Aorta (tissue), 4 donors: ENCODE data around the gene SOX8. TPM values are rescaled to one million over a fixed set of nuclear protein-coding genes. Genes with fewer than 3 reads are reported as not detected.

Experiments
- polyA plus RNA-seq, 2 donors: library from polyadenylated mRNA; stranded (reverse); fragments of 200-250 nt; gene quantifications; one replicate each; pipeline ENCODE4 v1.2.3, GENCODE V29; 2013
- total RNA-seq, 2 donors: library from RNA; stranded (reverse); fragmentation: NEBNext Ultra II Directional; extraction: Animal tissue kit (Norgen Biotek cat#: 25700); gene quantifications; one replicate each; pipeline ENCODE4 v1.2.1, GENCODE V29; 2021
- donor health status: healthy with polysubstance abuse.
- donor health status: Bipolar disorder and iron deficiency.
- donor health status: DM: no; HTN: no; CAD: no.
- donor health status: DM: yes; HTN: yes; CAD: no.

Gene SOX8
- total and polyA plus RNA-seq, 4 donors = 1.0 to 7.0 (median 3.9) TPM

Other genes with a start within 250 kb of the SOX8 start
- gene CIAO3, start 240.8 kb upstream of the SOX8 start, total RNA-seq = 10 to 100 TPM; 21.8 to 22.4 TPM
- gene CIAO3, start 240.8 kb upstream of the SOX8 start, polyA plus RNA-seq = 10 to 100 TPM; 12.4 to 35.9 TPM
- under 1 TPM; 0.33 to 0.52 TPM for gene MSLN, start 221.0 kb upstream of the SOX8 start, total RNA-seq
- gene MSLN, start 221.0 kb upstream of the SOX8 start, polyA plus RNA-seq = 1 to 10 TPM; 1.5 to 2.1 TPM
- gene RPUSD1, start 193.4 kb upstream of the SOX8 start, total RNA-seq = 10 to 100 TPM; 12.1 to 13.5 TPM
- gene RPUSD1, start 193.4 kb upstream of the SOX8 start, polyA plus RNA-seq = 10 to 100 TPM in 1 of 2 donors, 1 to 10 TPM in 1; 6.8 to 20.3 TPM
- gene CHTF18, start 193.2 kb upstream of the SOX8 start, total RNA-seq = 10 to 100 TPM in 1 of 2 donors, 1 to 10 TPM in 1; 7.1 to 14.3 TPM
- 10 to 100 TPM in 1 of 2 donors, 1 to 10 TPM in 1; 3.0 to 56.9 TPM for gene CHTF18, start 193.2 kb upstream of the SOX8 start, polyA plus RNA-seq
- not detected for gene GNG13, start 181.0 kb upstream of the SOX8 start, total RNA-seq
- not detected for gene GNG13, start 181.0 kb upstream of the SOX8 start, polyA plus RNA-seq
- 10 to 100 TPM; 18.2 to 38.4 TPM for gene LMF1, start 10.8 kb upstream of the SOX8 start, total RNA-seq
- gene LMF1, start 10.8 kb upstream of the SOX8 start, polyA plus RNA-seq = 10 to 100 TPM in 1 of 2 donors, 1 to 10 TPM in 1; 8.8 to 75.0 TPM
- under 1 TPM in 1 of 2 donors, not detected in 1; 0.26 TPM for gene SSTR5, start 91.0 kb downstream of the SOX8 start, total RNA-seq
- under 1 TPM; 0.49 to 0.75 TPM for gene SSTR5, start 91.0 kb downstream of the SOX8 start, polyA plus RNA-seq
- gene C1QTNF8, start 114.5 kb downstream of the SOX8 start, total RNA-seq = 1 to 10 TPM in 1 of 2 donors, not detected in 1; 1.4 TPM
- gene C1QTNF8, start 114.5 kb downstream of the SOX8 start, polyA plus RNA-seq = 1 to 10 TPM in 1 of 2 donors, not detected in 1; 1.2 TPM
- 10 to 100 TPM in 1 of 2 donors, 1 to 10 TPM in 1; 8.9 to 17.8 TPM for gene CACNA1H, start 171.3 kb downstream of the SOX8 start, total RNA-seq
- 10 to 100 TPM in 1 of 2 donors, 1 to 10 TPM in 1; 1.3 to 10.7 TPM for gene CACNA1H, start 171.3 kb downstream of the SOX8 start, polyA plus RNA-seq
- gene TPSG1, start 243.5 kb downstream of the SOX8 start, total RNA-seq = under 1 TPM in 1 of 2 donors, not detected in 1; 0.81 TPM
- gene TPSG1, start 243.5 kb downstream of the SOX8 start, polyA plus RNA-seq = 1 to 10 TPM in 1 of 2 donors, not detected in 1; 4.6 TPM
- 10 to 100 TPM; 17.0 to 51.0 TPM for gene TPSB2, start 248.4 kb downstream of the SOX8 start, total RNA-seq
- 10 to 100 TPM in 1 of 2 donors, 1 to 10 TPM in 1; 4.9 to 10.8 TPM for gene TPSB2, start 248.4 kb downstream of the SOX8 start, polyA plus RNA-seq